HCT116 (cell line): ENCODE measurements around the gene ANAPC2. TPM values are rescaled to one million over a fixed set of nuclear protein-coding genes. Genes with fewer than 3 reads are reported as not detected.

ENCODE experiments used
- ATAC-seq: fragments of 200-7000 bp; cut with Tn5 transposase; 2 replicates; pipeline ENCODE4 v1.9.1; 2020; ENCODE audit warnings: mild to moderate bottlenecking, moderate library complexity
- BruUV-seq: library from RNA; stranded (reverse); fragments of 400-500 nt; replicated peaks from 2 replicates; lab custom pipeline; 2021; lab: Mats Ljungman, UMichigan
- CTCF ChIA-PET: fragments of 300-600 bp; sonication (Branson Sonifier 250); formaldehyde crosslinking; loops from one replicate; lab custom pipeline; 2021; ENCODE audit warnings: antibody characterized with exemption; lab: Charles Lee
- POLR2A ChIA-PET: fragments of 300-600, 350-600 bp; sonication (Branson Sonifier 250); formaldehyde crosslinking; loops from one replicate; lab custom pipeline; 2021; ENCODE audit warnings: antibody characterized with exemption; lab: Charles Lee
- RAD21 ChIA-PET, 2 experiments: fragments of 300-600 bp; sonication (Branson Sonifier 250); formaldehyde crosslinking; loops; one replicate each; lab custom pipeline; 2023; ENCODE audit warnings: low total read pairs in 2 of 2; ENCODE audit not compliant: uncharacterized antibody in 2 of 2, unreplicated experiment in 2 of 2, low non-redundant PET in 1 of 2; lab: Charles Lee
- DNase-seq: peaks from one replicate; pipeline ENCODE4 v3.0.0-alpha.2; 2010; ENCODE audit warnings: low read depth, low spot score
- H2AFZ ChIP-seq: fragments of 200-600 bp; shearing (Covaris generic), sonication (generic); 2 replicates; pipeline ENCODE4 v1.6.1; 2017; ENCODE audit warnings: low read depth, mixed run types, mixed read lengths, antibody characterized with exemption, low read length; ENCODE audit not compliant: poor library complexity, severe bottlenecking
- H3K27ac ChIP-seq: 2 replicates; pipeline ENCODE4 v1.5.1; 2012; ENCODE audit warnings: low read depth, low read length
- H3K27me3 ChIP-seq: fragments of 200-600 bp; sonication (generic); 2 replicates; pipeline ENCODE4 v1.6.1; 2016; ENCODE audit warnings: mixed run types, low read length, mixed read lengths; ENCODE audit not compliant: insufficient read depth
- H3K36me3 ChIP-seq, 2 experiments: fragments of 200-500 bp in 1 of 2; fragments of 200-600 bp in 1 of 2; sonication (Bioruptor generic) in 1 of 2; sonication (generic) in 1 of 2; 2 replicates each; pipeline versions ENCODE4 v1.5.1 to v1.6.1; 2014 to 2016; ENCODE audit warnings: low read length in 2 of 2, inconsistent platforms in 1 of 2, mixed read lengths in 1 of 2, mixed run types in 1 of 2; ENCODE audit not compliant: insufficient read depth in 2 of 2, control insufficient read depth in 1 of 2
- H3K4me1 ChIP-seq, 2 experiments: fragments of 200-600 bp in 1 of 2; sonication (generic) in 1 of 2; 2 replicates each; pipeline versions ENCODE4 v1.5.1 to v1.6.1; 2012 to 2017; ENCODE audit warnings: low read length in 2 of 2, inconsistent platforms in 1 of 2, mild to moderate bottlenecking in 1 of 2, mixed read lengths in 1 of 2, mixed run types in 1 of 2, moderate library complexity in 1 of 2; ENCODE audit not compliant: insufficient read depth in 2 of 2, control insufficient read depth in 1 of 2
- H3K4me2 ChIP-seq: fragments of 200-600 bp; sonication (generic); 2 replicates; pipeline ENCODE4 v1.6.1; 2017; ENCODE audit warnings: mixed run types, low read length, mixed read lengths
- H3K4me3 ChIP-seq, 2 experiments: fragments of 200-600 bp in 1 of 2; sonication (generic) in 1 of 2; replicated peaks in 1 of 2; 2 replicates each; pipeline ENCODE4 v1.5.1; 2011 to 2016; ENCODE audit warnings: low read length in 2 of 2, control low read depth in 1 of 2, low read depth in 1 of 2, mild to moderate bottlenecking in 1 of 2, mixed read lengths in 1 of 2, mixed run types in 1 of 2
- H3K79me2 ChIP-seq: fragments of 200-600 bp; sonication (generic); 2 replicates; pipeline ENCODE4 v1.6.1; 2017; ENCODE audit warnings: mild to moderate bottlenecking, mixed run types, low read length, moderate library complexity, mixed read lengths; ENCODE audit not compliant: insufficient read depth
- H3K9ac ChIP-seq: fragments of 200-600 bp; sonication (generic); 2 replicates; pipeline ENCODE4 v1.6.1; 2016; ENCODE audit warnings: low read length, mixed read lengths
- H3K9me2 ChIP-seq: fragments of 200-600 bp; sonication (generic), shearing (Covaris generic); 2 replicates; pipeline ENCODE4 v1.6.1; 2017; ENCODE audit warnings: mixed run types, mild to moderate bottlenecking, moderate library complexity; ENCODE audit not compliant: insufficient read depth
- H3K9me3 ChIP-seq, 2 experiments: fragments of 200-500 bp in 1 of 2; fragments of 200-600 bp in 1 of 2; sonication (Bioruptor generic) in 1 of 2; sonication (generic) in 1 of 2; 2 replicates each; pipeline ENCODE4 v1.6.1; 2014 to 2017; ENCODE audit warnings: low read length in 2 of 2, mixed read lengths in 2 of 2, inconsistent platforms in 1 of 2, low read depth in 1 of 2, mild to moderate bottlenecking in 1 of 2, mixed run types in 1 of 2, moderate library complexity in 1 of 2; ENCODE audit not compliant: control insufficient read depth in 1 of 2, insufficient read depth in 1 of 2
- H4K20me1 ChIP-seq: fragments of 200-600 bp; sonication (generic), shearing (Covaris generic); 2 replicates; pipeline ENCODE4 v1.6.1; 2017; ENCODE audit warnings: mixed run types, mild to moderate bottlenecking, moderate library complexity; ENCODE audit not compliant: insufficient read depth
- CBX3 ChIP-seq: IDR thresholded peaks from 2 replicates; pipeline ENCODE4 v1.6.1; 2012; ENCODE audit warnings: low read depth
- CTCF ChIP-seq, 3 experiments: fragments of 200-600 bp in 1 of 3; sonication (generic) in 1 of 3; IDR thresholded peaks in 2 of 3; conservative IDR thresholded peaks in 1 of 3; 2 replicates each; pipeline ENCODE4 v1.5.1; 2012 to 2017; ENCODE audit warnings: low read depth in 2 of 3, low read length in 2 of 3, antibody characterized with exemption in 1 of 3, borderline replicate concordance in 1 of 3, control low read depth in 1 of 3, mild to moderate bottlenecking in 1 of 3, mixed read lengths in 1 of 3, mixed run types in 1 of 3, moderate library complexity in 1 of 3; ENCODE audit not compliant: insufficient read depth in 1 of 3
- EZH2phosphoT487 ChIP-seq: fragments of 200-600 bp; IDR thresholded peaks from 2 replicates; pipeline ENCODE4 v1.6.1; 2018; ENCODE audit warnings: antibody characterized with exemption, borderline replicate concordance
- MAX ChIP-seq: IDR thresholded peaks from 2 replicates; pipeline ENCODE4 v1.6.1; 2012
- POLR2A ChIP-seq: IDR thresholded peaks from 2 replicates; pipeline ENCODE4 v1.7.0; 2011; ENCODE audit warnings: borderline replicate concordance; ENCODE audit not compliant: insufficient read depth, insufficient read length; ENCODE audit errors: extremely low read depth
- SRF ChIP-seq: IDR thresholded peaks from 2 replicates; pipeline ENCODE4 v1.6.1; 2012; ENCODE audit warnings: low read depth
- YY1 ChIP-seq: IDR thresholded peaks from 2 replicates; pipeline ENCODE4 v1.6.1; 2011; ENCODE audit warnings: low read length, low read depth, moderate library complexity, mild to moderate bottlenecking; ENCODE audit not compliant: insufficient replicate concordance; ENCODE audit errors: extremely low read depth
- intact Hi-C: fragments of 100-400 bp; cut with micrococcal nuclease; formaldehyde crosslinking; loops from 2 replicates; pipeline ENCODE4 v1.10.0; 2022
- total RNA-seq: library from RNA; stranded (reverse); gene quantifications from one replicate; pipeline ENCODE4 v1.2.1, GENCODE V29; 2021; ENCODE audit not compliant: unreplicated experiment

Gene ANAPC2
- total RNA-seq, 1 experiment from 2014 or later, result 75.5 TPM

GRCh38 chr9:137213160-137214060 is 25.1 kb upstream of the ANAPC2 start:
- TF ChIP-seq CBX3 (no peak), CTCF (IDR thresholded peaks at IDR 0.05 in 2 of 3, conservative IDR thresholded peaks at IDR 0.05 in 1 of 3; ENCODE audit: borderline replicate concordance in 1 of 3, insufficient read depth in 1 of 3, low read depth in 2 of 3, low read length in 2 of 3) (peak in 2 of 3 experiments; percentile 63; a peak in 4 of 6 replicates)
- H4K20me1 ChIP-seq, result no peaks in the 10 kb centered on the region
- ChIA-PET POLR2A (interaction anchor here (0.9 to 1.5 kb wide), 5 partner anchors 10 to 50 kb away, joined by 3 to 4 read pairs (median 3); partner anchors contain the start of gene CYSRT1), RAD21 (interaction anchor here (0.7 to 0.8 kb wide), 2 partner anchors 14 kb away, joined by 3 to 4 read pairs; partner anchors contain the start of gene RNF224 (in 2 of the 2)), CTCF (interaction anchor here (0.7 to 2.4 kb wide), 6 partner anchors 9 to 49 kb away, joined by 3 to 16 read pairs (median 5); partner anchors contain the start of genes RNF208 and RNF224)
- H3K27ac ChIP-seq, result peak overlapping the region; percentile 45; the same call in 1 of the 2 replicates
- BruUV-seq, result no TSS peak
- H3K4me3 ChIP-seq, result no peak overlapping the region
- peak; percentile 33 for ATAC-seq
- intact Hi-C loops, result no loop called here
- H3K9me3 ChIP-seq, result no peaks in the 10 kb centered on the region
- no peak overlapping the region for H2AFZ ChIP-seq
- no peaks in the 10 kb centered on the region for H3K9me2 ChIP-seq
- H3K36me3 ChIP-seq, result peaks cover 0 to 7% of the 10 kb centered on the region in 2 experiments; a peak in 1 of 4 replicates
- H3K27me3 ChIP-seq, result no peaks in the 10 kb centered on the region
- H3K4me1 ChIP-seq, result peaks cover 19 to 32% of the 10 kb centered on the region in 2 experiments
- H3K4me2 ChIP-seq, result no peak overlapping the region
- DNase-seq, result no peak
- H3K79me2 ChIP-seq, result no peaks in the 10 kb centered on the region
- no peak overlapping the region for H3K9ac ChIP-seq

- no peaks in the 10 kb centered on the region for H3K9me2 ChIP-seq
- H3K4me3 ChIP-seq, result no peak overlapping the region
- H3K36me3 ChIP-seq, result peaks cover 0 to 7% of the 10 kb centered on the region in 2 experiments; a peak in 1 of 4 replicates
- H3K27ac ChIP-seq, result no peak overlapping the region
- H3K9ac ChIP-seq, result no peak overlapping the region
- ATAC-seq (no peak), DNase-seq (no peak)
- ChIA-PET RAD21 (no interaction called here), CTCF (no interaction called here), POLR2A (interaction anchor here (1.4 kb wide), 1 partner anchor 49 kb away, joined by 3 read pairs; no protein-coding TSS in a partner anchor)
- no peak for TF ChIP-seq EZH2phosphoT487
- no peak for TF ChIP-seq POLR2A
- TF ChIP-seq SRF, result no peak
- TF ChIP-seq YY1, result no peak
- TF ChIP-seq MAX, result no peak
- TF ChIP-seq CTCF (IDR thresholded peaks at IDR 0.05 in 2 of 3, conservative IDR thresholded peaks at IDR 0.05 in 1 of 3; ENCODE audit: borderline replicate concordance in 1 of 3, insufficient read depth in 1 of 3, low read depth in 2 of 3, low read length in 2 of 3), result peak in 2 of 3 experiments; percentile 22 to 28; a peak in 2 of 6 replicates
- no peak overlapping the region for H3K4me2 ChIP-seq
- H3K27me3 ChIP-seq, result no peaks in the 10 kb centered on the region
- intact Hi-C loops, result no loop called here
- H2AFZ ChIP-seq, result no peak overlapping the region
- peaks cover 10 to 23% of the 10 kb centered on the region in 2 experiments for H3K4me1 ChIP-seq
- H4K20me1 ChIP-seq, result no peaks in the 10 kb centered on the region
- H3K9me3 ChIP-seq, result no peaks in the 10 kb centered on the region
- no TSS peak for BruUV-seq
- H3K79me2 ChIP-seq, result peaks cover 1% of the 10 kb centered on the region; the same call in 1 of the 2 replicates
These were observed 24.2 kb upstream of the ANAPC2 start for GRCh38 chr9:137212520-137212919.
